Lower lobe of right lung (tissue), 2 donors: Measurements from ENCODE around the gene ITPKB. TPM values are rescaled to one million over a fixed set of nuclear protein-coding genes. Genes with fewer than 3 reads are reported as not detected.
"Not testable (repeated sequence)": the region's sequence is repeated elsewhere in the genome, so short reads cannot be mapped to it uniquely, and the experiment has no call there.

Experiments used
- ATAC-seq, 2 donors: fragments of 200-7000 bp; cut with Tn5 transposase; one replicate each; pipeline ENCODE4 v1.9.1; 2020 to 2022; ENCODE audit warnings: mild to moderate bottlenecking in 2 of 2, moderate library complexity in 2 of 2
- DNase-seq: peaks from one replicate; pipeline ENCODE4 v3.0.0-alpha.2; 2020
- H3K27ac ChIP-seq: fragments of 200-600 bp; one replicate; pipeline ENCODE4 v1.8.0; 2022
- H3K27me3 ChIP-seq: fragments of 200-600 bp; one replicate; pipeline ENCODE4 v1.8.0; 2022; ENCODE audit warnings: low read depth
- H3K36me3 ChIP-seq: fragments of 200-600 bp; one replicate; pipeline ENCODE4 v1.8.0; 2022; ENCODE audit warnings: mild to moderate bottlenecking
- H3K4me1 ChIP-seq: fragments of 200-600 bp; one replicate; pipeline ENCODE4 v1.8.0; 2022
- H3K4me3 ChIP-seq: fragments of 200-600 bp; one replicate; pipeline ENCODE4 v1.8.0; 2022; ENCODE audit warnings: mild to moderate bottlenecking
- H3K9me3 ChIP-seq: fragments of 200-600 bp; one replicate; pipeline ENCODE4 v1.8.0; 2022
- intact Hi-C: fragments of 100-400 bp; cut with DNase I; formaldehyde crosslinking; loops from one replicate; pipeline ENCODE4 v1.11.0; 2022
- total RNA-seq: library from RNA; stranded (reverse); fragmentation: NEBNext Ultra II Directional; extraction: Animal tissue kit (Norgen Biotek cat#: 25700); gene quantifications from one replicate; pipeline ENCODE4 v1.2.1, GENCODE V29; 2021
- TF ChIP-seq, protein P1 (sequence below): fragments of 200-600 bp; IDR thresholded peaks from one replicate; pipeline ENCODE4 v1.8.0; 2022; ENCODE audit warnings: antibody characterized with exemption, mild to moderate bottlenecking
- donor health status: DM: no; HTN: yes; CAD: no; lungs with severe emphysema.

The ITPKB gene
- total RNA-seq, 1 donor from 2014 or later, result 42.3 TPM

- DNase-seq (no peak), ATAC-seq (no peak)
- Histone ChIP-seq H3K4me3 (no peak overlapping the region), H3K9me3 (no peaks in the 10 kb centered on the region), H3K27ac (no peak overlapping the region), H3K36me3 (no peaks in the 10 kb centered on the region), H3K4me1 (no peaks in the 10 kb centered on the region), H3K27me3 (no peaks in the 10 kb centered on the region)
- intact Hi-C loops, result no loop called here
- TF ChIP-seq, protein P1, sequence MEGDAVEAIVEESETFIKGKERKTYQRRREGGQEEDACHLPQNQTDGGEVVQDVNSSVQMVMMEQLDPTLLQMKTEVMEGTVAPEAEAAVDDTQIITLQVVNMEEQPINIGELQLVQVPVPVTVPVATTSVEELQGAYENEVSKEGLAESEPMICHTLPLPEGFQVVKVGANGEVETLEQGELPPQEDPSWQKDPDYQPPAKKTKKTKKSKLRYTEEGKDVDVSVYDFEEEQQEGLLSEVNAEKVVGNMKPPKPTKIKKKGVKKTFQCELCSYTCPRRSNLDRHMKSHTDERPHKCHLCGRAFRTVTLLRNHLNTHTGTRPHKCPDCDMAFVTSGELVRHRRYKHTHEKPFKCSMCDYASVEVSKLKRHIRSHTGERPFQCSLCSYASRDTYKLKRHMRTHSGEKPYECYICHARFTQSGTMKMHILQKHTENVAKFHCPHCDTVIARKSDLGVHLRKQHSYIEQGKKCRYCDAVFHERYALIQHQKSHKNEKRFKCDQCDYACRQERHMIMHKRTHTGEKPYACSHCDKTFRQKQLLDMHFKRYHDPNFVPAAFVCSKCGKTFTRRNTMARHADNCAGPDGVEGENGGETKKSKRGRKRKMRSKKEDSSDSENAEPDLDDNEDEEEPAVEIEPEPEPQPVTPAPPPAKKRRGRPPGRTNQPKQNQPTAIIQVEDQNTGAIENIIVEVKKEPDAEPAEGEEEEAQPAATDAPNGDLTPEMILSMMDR, result no peak
Measured at GRCh38 chr1:226754097-226754496, 15.0 kb upstream of the ITPKB start.

DNA sequence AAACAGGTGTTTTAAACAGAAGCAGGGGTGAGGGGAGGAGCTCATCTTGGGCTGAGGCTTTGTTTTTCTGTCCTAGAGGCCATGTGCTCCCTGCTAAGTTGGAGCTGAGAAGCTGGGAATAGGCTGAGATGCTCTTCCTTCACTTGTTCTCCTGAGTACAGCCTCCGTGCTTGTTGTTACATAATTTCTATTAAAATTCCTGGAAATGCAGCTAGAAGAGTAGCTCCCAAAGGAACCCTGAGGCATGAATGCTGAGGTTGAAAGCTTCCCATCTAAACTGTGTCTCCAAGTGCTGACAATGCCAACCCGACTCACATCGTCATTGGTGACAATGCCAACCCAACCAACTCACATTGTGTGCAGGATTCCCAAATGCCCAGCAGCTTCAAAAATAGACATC lies 12.6 kb upstream of the ITPKB start:
- H3K27me3 ChIP-seq, result no peaks in the 10 kb centered on the region
- H3K4me3 ChIP-seq, result no peak overlapping the region
- H3K9me3 ChIP-seq, result no peaks in the 10 kb centered on the region
- H3K36me3 ChIP-seq, result no peaks in the 10 kb centered on the region
- DNase-seq, result no peak
- TF ChIP-seq, protein P1, result no peak
- no peak for ATAC-seq
- no peaks in the 10 kb centered on the region for H3K4me1 ChIP-seq
- intact Hi-C loops, result no loop called here
- no peak overlapping the region for H3K27ac ChIP-seq

- H3K36me3 ChIP-seq, result no peaks in the 10 kb centered on the region
Measured at GRCh38 chr1:226751214-226751613, 12.1 kb upstream of the ITPKB start.

GRCh38 chr1:226749467-226749866 lies 10.4 kb upstream of the ITPKB start:
- no peaks in the 10 kb centered on the region for H3K36me3 ChIP-seq
- no peak overlapping the region for H3K27ac ChIP-seq
- H3K4me3 ChIP-seq, result no peak overlapping the region
- H3K4me1 ChIP-seq, result no peaks in the 10 kb centered on the region
- no peaks in the 10 kb centered on the region for H3K27me3 ChIP-seq
- intact Hi-C loops, result no loop called here
- H3K9me3 ChIP-seq, result no peaks in the 10 kb centered on the region
- TF ChIP-seq, protein P1, result no peak
- ATAC-seq (no peak), DNase-seq (no peak)

More at GRCh38 chr1:226751214-226751613, 12.1 kb upstream of the ITPKB start:
- Histone ChIP-seq H3K27me3 (no peaks in the 10 kb centered on the region), H3K4me3 (no peak overlapping the region), H3K4me1 (no peaks in the 10 kb centered on the region), H3K27ac (no peak overlapping the region), H3K9me3 (no peaks in the 10 kb centered on the region)
- DNase-seq, result no peak
- ATAC-seq, result no peak
- TF ChIP-seq, protein P1, result no peak
- intact Hi-C loops, result no loop called here

GRCh38 chr1:226748306-226748705 lies 9.2 kb upstream of the ITPKB start:
- Histone ChIP-seq H3K9me3 (no peaks in the 10 kb centered on the region), H3K27ac (no peak overlapping the region), H3K36me3 (no peaks in the 10 kb centered on the region), H3K4me3 (no peak overlapping the region), H3K4me1 (no peaks in the 10 kb centered on the region), H3K27me3 (no peaks in the 10 kb centered on the region)
- no peak for ATAC-seq
- intact Hi-C loops, result no loop called here
- no peak for DNase-seq
- TF ChIP-seq, protein P1, result no peak

- H3K4me1 ChIP-seq, H3K4me3 ChIP-seq, H3K27me3 ChIP-seq, intact Hi-C loops, ATAC-seq, DNase-seq, H3K9me3 ChIP-seq, H3K27ac ChIP-seq, H3K36me3 ChIP-seq: not testable (repeated sequence)
Measured at GRCh38 chr1:226747519-226748263, 8.6 kb upstream of the ITPKB start.
